IPS DF 6.9 (cell line): ENCODE data around the gene CCDC158.
"Not testable (repeated sequence)": the region's sequence is repeated elsewhere in the genome, so short reads cannot be mapped to it uniquely, and the experiment has no call there.

Experiments used
- DNase-seq: peaks from one replicate; pipeline ENCODE4 v3.0.0-alpha.2; 2013; ENCODE audit warnings: low read depth, low spot score
- H3K27ac ChIP-seq: one replicate; pipeline ENCODE4 v1.5.1; 2013; ENCODE audit warnings: low read length, control low read depth
- H3K27me3 ChIP-seq: 2 replicates; pipeline ENCODE4 v1.6.1; 2013; ENCODE audit warnings: mild to moderate bottlenecking, low read length; ENCODE audit not compliant: control insufficient read depth, insufficient read depth
- H3K36me3 ChIP-seq: 2 replicates; pipeline ENCODE4 v1.6.1; 2013; ENCODE audit warnings: low read length; ENCODE audit not compliant: control insufficient read depth, insufficient read depth
- H3K4me1 ChIP-seq: 2 replicates; pipeline ENCODE4 v1.6.1; 2013; ENCODE audit warnings: low read length; ENCODE audit not compliant: control insufficient read depth, insufficient read depth
- H3K4me3 ChIP-seq: 2 replicates; pipeline ENCODE4 v1.5.1; 2013; ENCODE audit warnings: mild to moderate bottlenecking, low read length
- H3K9me3 ChIP-seq: 2 replicates; pipeline ENCODE4 v1.6.1; 2013; ENCODE audit warnings: low read length, inconsistent platforms; ENCODE audit not compliant: control insufficient read depth, insufficient read depth
- WGBS: extraction: QIAGEN DNeasy Blood & Tissue Kit; methylation state at CpG from one replicate; pipeline ENCODE4 v1.1.7; 2013; ENCODE audit warnings: mixed read lengths, missing lambda C conversion rate; ENCODE audit not compliant: insufficient read length, insufficient coverage; 5-methylcytosine and 5-hydroxymethylcytosine counted together

CCDC158 gene

DNA sequence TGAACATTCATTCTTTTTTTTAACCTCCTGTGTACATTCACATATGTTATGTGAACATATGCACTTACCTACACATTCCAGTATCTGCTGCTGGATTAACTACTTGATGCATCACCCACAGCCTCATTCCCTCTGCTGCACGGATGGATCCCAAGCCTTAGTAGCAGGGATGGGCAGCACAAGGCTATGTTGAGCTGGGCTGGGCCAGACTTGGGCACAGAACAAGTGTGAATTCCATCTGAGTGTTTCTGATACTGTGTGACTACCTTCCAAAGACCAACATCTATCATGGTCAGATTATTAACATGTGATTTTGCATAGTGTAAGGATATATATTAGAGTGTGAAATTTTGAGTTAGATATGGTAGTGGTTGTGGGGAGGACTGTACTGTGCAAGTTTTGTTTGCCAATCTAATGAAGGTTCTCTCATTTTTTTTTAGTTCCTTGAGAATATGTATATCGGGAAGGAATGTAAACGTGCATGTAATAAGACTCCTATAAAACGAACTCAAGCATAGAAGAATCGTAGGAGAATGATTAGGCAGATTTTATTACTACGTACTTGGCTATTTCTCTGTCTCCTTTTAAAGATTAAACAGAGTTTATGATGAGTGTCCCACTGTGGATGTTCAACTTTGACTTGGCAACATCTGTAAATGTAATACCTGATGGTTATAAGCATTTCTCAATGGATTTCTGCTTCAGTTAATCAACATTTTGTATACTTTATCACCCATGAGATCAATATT is 137.8 kb downstream of the CCDC158 start:
- H3K27ac ChIP-seq, result no peak overlapping the region
- no peaks in the 10 kb centered on the region for H3K4me1 ChIP-seq
- WGBS, result no CpG with 5 or more reads among the region's 6 CpGs
- H3K4me3 ChIP-seq, result no peak overlapping the region
- no peak for DNase-seq
- H3K9me3 ChIP-seq, result no peaks in the 10 kb centered on the region
- H3K27me3 ChIP-seq, result no peaks in the 10 kb centered on the region
- H3K36me3 ChIP-seq, result no peaks in the 10 kb centered on the region

DNA sequence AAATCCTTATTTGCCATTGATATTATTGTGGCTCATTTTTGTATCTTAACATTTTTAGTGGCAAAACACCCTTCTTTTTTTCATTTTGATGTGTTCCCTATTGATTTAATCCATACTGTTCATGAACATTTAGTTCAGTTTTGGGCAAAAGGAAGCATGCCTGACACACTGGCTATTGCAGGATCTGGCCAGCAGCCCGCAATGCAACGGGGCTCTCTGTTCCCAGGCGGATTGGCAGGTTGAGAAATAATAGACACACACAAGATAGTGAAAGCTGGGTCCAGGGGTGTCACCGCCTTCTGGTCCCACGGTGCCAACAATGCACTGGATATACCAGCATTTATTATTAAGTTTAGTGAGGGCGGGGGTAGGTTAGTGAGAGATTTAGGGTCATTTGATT is 139.3 kb downstream of the CCDC158 start:
- not testable (repeated sequence) for H3K4me3 ChIP-seq, H3K9me3 ChIP-seq, H3K4me1 ChIP-seq, DNase-seq, H3K27ac ChIP-seq, H3K27me3 ChIP-seq, H3K36me3 ChIP-seq
- no CpG with 5 or more reads among the region's 6 CpGs for WGBS

DNA sequence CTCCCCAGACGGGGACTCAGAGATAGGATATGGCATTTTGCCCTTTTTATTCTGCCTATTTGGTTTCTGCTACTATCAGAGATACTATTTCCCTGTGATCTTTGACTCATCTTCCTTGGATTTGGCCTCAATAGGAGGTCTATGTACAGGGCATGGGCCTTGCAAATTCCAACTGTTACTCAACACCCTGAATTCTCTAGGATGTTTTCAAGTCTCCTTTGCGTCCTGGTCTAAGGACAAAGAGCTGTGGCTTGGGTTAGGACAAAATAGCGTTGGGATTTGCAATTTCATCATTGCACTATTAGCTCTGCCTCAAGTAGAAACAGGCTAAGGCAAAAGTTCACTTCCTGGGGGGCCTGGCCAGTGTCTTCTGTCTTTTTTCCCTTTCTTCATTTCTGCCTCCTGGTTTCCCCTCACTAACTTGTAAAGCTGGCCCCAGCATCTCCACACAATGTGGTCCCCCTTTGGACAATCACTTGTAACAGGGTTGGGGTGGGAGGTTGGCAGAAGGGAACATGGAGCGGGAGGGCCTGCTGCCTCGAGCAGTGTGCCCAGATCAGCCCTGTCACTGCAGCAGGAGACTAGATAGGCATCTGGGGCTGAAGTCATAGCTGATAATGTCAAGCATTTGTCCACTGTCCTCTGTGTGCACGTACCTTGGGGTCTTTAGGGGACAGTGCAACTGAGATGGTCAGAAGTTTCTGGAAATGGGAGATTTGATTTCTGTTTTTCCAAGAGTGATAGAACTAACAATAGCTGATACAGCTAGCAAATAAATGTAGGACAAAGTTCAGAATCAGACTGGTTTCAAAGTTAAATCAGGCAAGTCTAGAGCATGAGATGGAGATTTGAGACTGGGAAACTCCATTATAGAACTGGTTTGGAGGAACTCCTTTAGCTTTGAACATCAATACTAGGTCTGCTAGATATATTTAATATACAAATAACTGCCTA is 140.2 kb downstream of the CCDC158 start:
- H3K9me3 ChIP-seq, result no peaks in the 10 kb centered on the region
- no peak overlapping the region for H3K4me3 ChIP-seq
- H3K36me3 ChIP-seq, result no peaks in the 10 kb centered on the region
- no peak for DNase-seq
- H3K27me3 ChIP-seq, result no peaks in the 10 kb centered on the region
- no peak overlapping the region for H3K27ac ChIP-seq
- WGBS, result no CpG with 5 or more reads among the region's 6 CpGs
- no peaks in the 10 kb centered on the region for H3K4me1 ChIP-seq

DNA sequence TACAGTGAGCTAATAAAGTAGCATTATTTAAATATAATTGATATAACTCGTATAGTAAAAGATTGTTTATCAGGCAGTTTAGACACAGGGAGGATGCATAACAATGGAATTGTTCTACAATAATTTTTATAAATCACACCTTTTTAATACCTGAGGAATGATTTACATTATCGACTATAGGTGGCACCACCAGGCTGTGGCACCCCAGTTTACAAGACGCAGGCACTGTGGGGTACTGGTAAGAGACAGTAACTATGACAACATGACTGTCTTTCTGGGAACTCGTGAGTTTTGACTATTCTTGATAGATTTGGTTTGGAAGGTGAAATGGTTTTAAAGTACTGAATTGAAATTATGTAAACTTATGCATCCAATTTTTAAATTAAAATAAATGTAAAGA is 141.5 kb downstream of the CCDC158 start:
- Histone ChIP-seq H3K9me3 (no peaks in the 10 kb centered on the region), H3K27ac (no peak overlapping the region), H3K4me1 (no peaks in the 10 kb centered on the region), H3K36me3 (no peaks in the 10 kb centered on the region), H3K4me3 (no peak overlapping the region), H3K27me3 (no peaks in the 10 kb centered on the region)
- DNase-seq, result no peak
- no CpG with 5 or more reads among the region's 4 CpGs for WGBS

DNA sequence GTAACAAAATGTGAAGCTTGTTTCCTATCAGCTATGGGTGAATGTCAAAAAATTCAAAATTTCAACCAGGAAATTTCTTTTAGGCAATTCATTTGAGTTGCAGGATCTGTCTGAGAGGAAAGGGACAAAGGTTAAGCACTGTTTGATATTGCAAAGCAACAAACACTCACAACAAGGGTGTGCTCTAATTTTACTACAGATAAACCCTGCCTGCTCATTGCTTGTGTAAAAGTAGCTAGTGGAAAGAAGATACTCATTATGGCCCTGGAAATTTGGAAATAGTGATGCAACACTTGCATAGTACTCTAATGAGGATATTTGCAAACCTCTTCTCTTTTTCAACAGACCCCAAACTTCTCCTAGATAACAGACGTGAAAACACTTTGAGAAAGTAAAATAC is 142.4 kb downstream of the CCDC158 start:
- no peak for DNase-seq
- Histone ChIP-seq H3K27me3 (no peaks in the 10 kb centered on the region), H3K4me1 (no peaks in the 10 kb centered on the region), H3K36me3 (no peaks in the 10 kb centered on the region), H3K9me3 (no peaks in the 10 kb centered on the region), H3K27ac (no peak overlapping the region), H3K4me3 (no peak overlapping the region)
- no CpG with 5 or more reads among the region's 1 CpG for WGBS

DNA sequence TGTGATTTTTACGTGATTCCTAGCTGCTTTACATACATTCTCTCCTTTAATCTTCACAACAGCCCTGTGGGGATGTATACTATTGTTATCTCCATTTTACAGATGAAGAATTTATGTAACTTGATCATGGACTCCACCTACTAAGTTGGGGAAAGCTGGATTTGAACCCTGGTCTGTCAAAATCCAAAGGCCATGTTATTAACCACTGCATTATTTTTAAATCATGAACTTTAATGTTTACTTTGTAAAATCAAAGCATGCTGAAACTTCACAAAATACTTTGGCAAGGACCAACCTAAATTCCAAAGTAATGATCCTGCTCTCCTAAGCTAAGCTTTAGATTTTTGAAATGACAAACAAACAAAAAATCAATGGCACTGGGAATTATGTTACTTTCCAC is 143.3 kb downstream of the CCDC158 start:
- Histone ChIP-seq H3K27ac (no peak overlapping the region), H3K9me3 (no peaks in the 10 kb centered on the region), H3K4me1 (no peaks in the 10 kb centered on the region), H3K27me3 (no peaks in the 10 kb centered on the region), H3K4me3 (no peak overlapping the region), H3K36me3 (no peaks in the 10 kb centered on the region)
- DNase-seq, result no peak
- WGBS, result no CpG with 5 or more reads among the region's 1 CpG

DNA sequence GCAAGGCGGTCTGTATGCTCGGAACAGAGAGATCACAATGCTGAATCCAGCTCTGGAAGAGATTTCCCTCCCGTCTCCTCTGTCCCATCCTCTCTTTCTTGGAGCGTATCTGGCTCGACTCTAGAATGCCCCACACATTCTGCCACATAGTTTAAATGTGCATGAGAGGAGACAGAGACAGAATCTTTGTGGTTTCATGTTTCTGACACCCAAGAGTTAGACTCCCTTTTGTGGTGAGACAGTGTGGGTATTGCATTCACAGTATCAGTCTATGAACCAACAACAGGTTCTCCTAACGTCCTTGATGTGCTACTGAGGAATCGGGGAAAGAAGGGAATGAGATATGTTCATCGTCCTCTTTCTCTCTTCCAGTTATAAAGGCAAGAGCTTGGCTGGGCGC is 144.1 kb downstream of the CCDC158 start:
- H3K9me3 ChIP-seq, result no peaks in the 10 kb centered on the region
- no peak for DNase-seq
- no peaks in the 10 kb centered on the region for H3K36me3 ChIP-seq
- no peak overlapping the region for H3K27ac ChIP-seq
- WGBS, result no CpG with 5 or more reads among the region's 9 CpGs
- no peaks in the 10 kb centered on the region for H3K4me1 ChIP-seq
- no peaks in the 10 kb centered on the region for H3K27me3 ChIP-seq
- no peak overlapping the region for H3K4me3 ChIP-seq

DNA sequence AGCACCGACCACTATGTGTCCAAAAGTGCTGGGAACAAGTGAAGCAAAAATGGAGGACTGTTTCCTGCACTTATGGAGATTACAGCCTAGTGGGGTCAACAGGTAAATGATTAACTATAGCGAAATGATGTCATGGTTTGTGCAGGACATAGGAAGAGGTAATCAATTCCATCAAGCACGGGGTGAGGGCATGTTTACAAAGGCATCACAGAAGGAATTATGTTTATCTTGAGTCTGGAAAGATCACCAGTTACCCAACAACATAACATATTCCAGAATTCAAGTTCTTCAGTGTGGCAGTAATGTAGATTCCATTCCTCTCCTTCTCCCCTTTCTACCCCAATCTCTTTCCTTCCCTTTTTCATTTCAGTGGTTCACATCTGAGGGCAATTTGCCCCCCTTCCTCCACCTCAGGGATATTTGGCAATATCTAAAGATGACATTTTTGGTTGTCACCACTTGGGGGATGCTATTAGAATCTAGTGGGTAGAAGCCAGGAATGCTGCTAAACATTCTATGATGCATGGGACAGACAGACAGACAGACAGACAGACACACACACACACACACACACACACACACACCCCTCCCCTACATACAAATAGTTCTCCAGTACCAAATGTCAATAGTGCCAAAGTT is 145.3 kb downstream of the CCDC158 start:
- no CpG with 5 or more reads among the region's 3 CpGs for WGBS
- no peaks in the 10 kb centered on the region for H3K36me3 ChIP-seq

DNA sequence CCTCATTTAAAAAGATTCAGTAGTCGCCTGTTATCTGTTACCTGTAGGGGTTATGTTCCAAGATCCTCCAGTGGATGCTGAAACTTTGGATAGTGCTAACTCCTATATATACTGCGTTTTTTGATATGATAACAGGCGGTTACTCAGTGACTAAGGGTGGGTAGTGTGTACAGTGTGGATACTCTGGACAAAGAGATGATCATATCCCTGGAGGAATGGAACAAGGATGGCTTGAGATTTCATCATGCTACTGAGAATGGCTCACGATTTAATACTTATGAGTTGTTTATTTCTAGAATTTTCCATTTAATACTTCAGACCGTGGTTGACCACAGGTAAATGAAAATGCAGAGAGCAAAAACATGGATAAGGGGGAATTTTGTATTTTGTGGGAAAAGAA is 147.9 kb downstream of the CCDC158 start:
- H3K27ac ChIP-seq, result no peak overlapping the region
- DNase-seq, result no peak
- no peak overlapping the region for H3K4me3 ChIP-seq
- no peaks in the 10 kb centered on the region for H3K36me3 ChIP-seq
- no peaks in the 10 kb centered on the region for H3K4me1 ChIP-seq
- WGBS, result no CpG with 5 or more reads among the region's 5 CpGs
- H3K9me3 ChIP-seq, result no peaks in the 10 kb centered on the region
- H3K27me3 ChIP-seq, result no peaks in the 10 kb centered on the region

More for the DNA sequence above, 145.3 kb downstream of the CCDC158 start:
- Histone ChIP-seq H3K9me3 (no peaks in the 10 kb centered on the region), H3K27me3 (no peaks in the 10 kb centered on the region), H3K4me1 (no peaks in the 10 kb centered on the region), H3K4me3 (no peak overlapping the region), H3K27ac (no peak overlapping the region)
- no peak for DNase-seq

DNA sequence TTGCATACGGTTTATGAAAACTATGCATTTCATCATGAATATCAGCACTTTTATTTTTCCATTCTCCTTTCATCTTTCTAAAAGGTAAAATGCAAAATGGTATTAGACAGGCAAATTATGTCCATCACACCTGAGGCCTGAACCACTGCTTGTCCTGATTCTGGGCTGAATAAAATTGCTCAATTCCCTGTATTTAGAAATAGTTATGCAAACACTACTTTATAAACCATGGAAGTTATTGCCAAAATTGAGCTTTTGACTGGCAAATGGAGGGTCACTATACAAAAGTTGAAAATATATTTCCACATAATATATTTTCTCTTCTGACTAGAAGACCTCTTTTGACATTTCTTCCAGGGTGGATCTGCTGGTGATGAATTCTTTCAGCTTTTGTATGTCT is 148.4 kb downstream of the CCDC158 start:
- no peak overlapping the region for H3K4me3 ChIP-seq
- no peaks in the 10 kb centered on the region for H3K4me1 ChIP-seq
- no peaks in the 10 kb centered on the region for H3K36me3 ChIP-seq
- H3K27ac ChIP-seq, result no peak overlapping the region
- WGBS, result no CpG with 5 or more reads among the region's 1 CpG
- H3K27me3 ChIP-seq, result no peaks in the 10 kb centered on the region
- DNase-seq, result no peak
- H3K9me3 ChIP-seq, result no peaks in the 10 kb centered on the region
